H1 (cell line): ENCODE measurements around the gene ZFYVE27. TPM values are rescaled to one million over a fixed set of nuclear protein-coding genes. Genes with fewer than 3 reads are reported as not detected.
A peak's percentile ranks its signal among the peaks of the same experiment; 100 is the strongest.

Experiments
- CTCF ChIA-PET: fragments of 300-600 bp; sonication (Branson Sonifier 250); formaldehyde crosslinking; loops from one replicate; lab custom pipeline; 2021; ENCODE audit not compliant: partially characterized antibody; lab: Charles Lee
- POLR2A ChIA-PET: fragments of 300-600 bp; sonication (Branson Sonifier 250); formaldehyde crosslinking; loops from one replicate; lab custom pipeline; 2021; ENCODE audit warnings: inconsistent platforms; ENCODE audit not compliant: partially characterized antibody; lab: Charles Lee
- DNase-seq, 2 experiments: peaks; one replicate each; pipeline versions ENCODE4 v3.0.0 to v3.0.0-alpha.2; 2010 to 2022; ENCODE audit warnings: low spot score in 2 of 2, low read depth in 1 of 2, mixed read lengths in 1 of 2
- FAIRE-seq: peaks from 2 replicates; lab custom pipeline; 2011; peaks lifted over from hg19 to GRCh38; lab: Jason Lieb, UNC
- H2AFZ ChIP-seq: 2 replicates; pipeline ENCODE4 v1.8.1; 2012; ENCODE audit warnings: low read length, inconsistent platforms
- H2AK5ac ChIP-seq: 2 replicates; pipeline ENCODE4 v1.6.1; 2013; ENCODE audit warnings: low read depth, low read length
- H2BK120ac ChIP-seq: replicated peaks from 2 replicates; pipeline ENCODE3; 2013; ENCODE audit warnings: low read depth, low read length, inconsistent platforms
- H2BK12ac ChIP-seq: 2 replicates; pipeline ENCODE4 v1.6.1; 2013; ENCODE audit warnings: low read depth, low read length
- H2BK15ac ChIP-seq: 2 replicates; pipeline ENCODE4 v1.6.1; 2013; ENCODE audit warnings: low read length
- H2BK20ac ChIP-seq: 2 replicates; pipeline ENCODE4 v1.6.1; 2013; ENCODE audit warnings: low read length
- H2BK5ac ChIP-seq: 2 replicates; pipeline ENCODE4 v1.6.1; 2013; ENCODE audit warnings: low read depth, low read length
- H3K14ac ChIP-seq: 2 replicates; pipeline ENCODE4 v1.6.1; 2013; ENCODE audit warnings: inconsistent platforms; ENCODE audit not compliant: insufficient read length
- H3K18ac ChIP-seq: 2 replicates; pipeline ENCODE4 v1.6.1; 2013; ENCODE audit warnings: low read length; ENCODE audit errors: extremely low read depth
- H3K23ac ChIP-seq: 2 replicates; pipeline ENCODE4 v1.6.1; 2013; ENCODE audit warnings: inconsistent platforms; ENCODE audit not compliant: insufficient read length
- H3K23me2 ChIP-seq: 2 replicates; pipeline ENCODE4 v1.6.1; 2013; ENCODE audit warnings: low read depth, low read length
- H3K27ac ChIP-seq: 2 replicates; pipeline ENCODE4 v1.6.1; 2011; ENCODE audit warnings: low read depth, low read length, inconsistent platforms
- H3K27me3 ChIP-seq, 4 experiments: replicated peaks in 1 of 4; 1 replicate in 1 of 4; 2 replicates in 3 of 4; pipeline versions ENCODE4 v1.6.1 to v1.8.1; 2011 to 2013; ENCODE audit warnings: low read length in 3 of 4, mild to moderate bottlenecking in 3 of 4, inconsistent platforms in 2 of 4, mixed read lengths in 2 of 4, moderate library complexity in 1 of 4; ENCODE audit not compliant: control insufficient read depth in 3 of 4, insufficient read depth in 3 of 4; ENCODE audit errors: extremely low read depth in 1 of 4
- H3K36me3 ChIP-seq, 4 experiments: 2 replicates each; pipeline versions ENCODE4 v1.6.1 to v1.8.1; 2011 to 2013; ENCODE audit warnings: mild to moderate bottlenecking in 4 of 4, low read length in 3 of 4, moderate library complexity in 2 of 4, control low read depth in 1 of 4, inconsistent platforms in 1 of 4; ENCODE audit not compliant: insufficient read depth in 4 of 4, control insufficient read depth in 2 of 4
- H3K4ac ChIP-seq: replicated peaks from 2 replicates; pipeline ENCODE3; 2013; ENCODE audit warnings: low read length, low read depth, mixed read lengths, inconsistent platforms; ENCODE audit not compliant: insufficient read length
- H3K4me1 ChIP-seq, 4 experiments: replicated peaks in 1 of 4; 1 replicate in 1 of 4; 2 replicates in 3 of 4; pipeline versions ENCODE4 v1.6.1 to v1.8.1; 2011 to 2013; ENCODE audit warnings: low read length in 3 of 4, inconsistent platforms in 2 of 4, mixed read lengths in 1 of 4; ENCODE audit not compliant: insufficient read depth in 4 of 4, control insufficient read depth in 3 of 4
- H3K4me2 ChIP-seq, 2 experiments: 2 replicates each; pipeline versions ENCODE4 v1.6.1 to v1.8.1; 2011 to 2013; ENCODE audit warnings: low read depth in 2 of 2, low read length in 2 of 2, control low read depth in 1 of 2, inconsistent platforms in 1 of 2, mild to moderate bottlenecking in 1 of 2; ENCODE audit not compliant: insufficient read depth in 1 of 2
- H3K4me3 ChIP-seq, 4 experiments: fragments of 200-600, 300-600 bp in 1 of 4; sonication (generic), shearing (Covaris generic), sonication (Bioruptor Twin) in 1 of 4; 2 replicates each; pipeline versions ENCODE4 v1.5.1 to v1.8.1; 2011 to 2016; ENCODE audit warnings: low read length in 4 of 4, low read depth in 3 of 4, control low read depth in 2 of 4, inconsistent platforms in 2 of 4, mild to moderate bottlenecking in 2 of 4, mixed read lengths in 1 of 4, moderate library complexity in 1 of 4; ENCODE audit not compliant: insufficient read depth in 2 of 4; ENCODE audit errors: extremely low read depth in 1 of 4
- H3K56ac ChIP-seq: replicated peaks from 2 replicates; pipeline ENCODE3; 2013; ENCODE audit warnings: low read depth, mild to moderate bottlenecking, mixed read lengths, low read length, inconsistent platforms; ENCODE audit not compliant: insufficient read length
- H3K79me1 ChIP-seq: 2 replicates; pipeline ENCODE4 v1.6.1; 2013; ENCODE audit warnings: low read depth, low read length, control low read depth
- H3K79me2 ChIP-seq, 2 experiments: 2 replicates each; pipeline versions ENCODE4 v1.6.1 to v1.8.1; 2012 to 2013; ENCODE audit warnings: low read length in 2 of 2, mild to moderate bottlenecking in 2 of 2, inconsistent platforms in 1 of 2; ENCODE audit not compliant: insufficient read depth in 2 of 2, control insufficient read depth in 1 of 2
- H3K9ac ChIP-seq, 4 experiments: replicated peaks in 1 of 4; 1 replicate in 1 of 4; 2 replicates in 3 of 4; pipeline versions ENCODE4 v1.6.1 to v1.8.1; 2011 to 2013; ENCODE audit warnings: low read depth in 3 of 4, low read length in 3 of 4, control low read depth in 2 of 4, mild to moderate bottlenecking in 2 of 4, moderate library complexity in 2 of 4, inconsistent platforms in 1 of 4; ENCODE audit errors: extremely low read depth in 1 of 4
- H3K9me3 ChIP-seq, 2 experiments: 2 replicates each; pipeline versions ENCODE4 v1.6.1 to v1.8.1; 2012 to 2013; ENCODE audit warnings: mild to moderate bottlenecking in 2 of 2, moderate library complexity in 2 of 2, control low read depth in 1 of 2, inconsistent platforms in 1 of 2, low read depth in 1 of 2, low read length in 1 of 2, mixed read lengths in 1 of 2; ENCODE audit not compliant: insufficient read depth in 2 of 2
- H4K20me1 ChIP-seq, 2 experiments: replicated peaks in 1 of 2; 2 replicates each; pipeline versions ENCODE3 to v1.8.1; 2011 to 2013; ENCODE audit warnings: inconsistent platforms in 2 of 2, low read length in 2 of 2, mild to moderate bottlenecking in 1 of 2; ENCODE audit not compliant: insufficient read depth in 2 of 2, control insufficient read depth in 1 of 2
- H4K5ac ChIP-seq: 2 replicates; pipeline ENCODE4 v1.6.1; 2013; ENCODE audit warnings: low read length, low read depth, mixed read lengths, inconsistent platforms; ENCODE audit not compliant: insufficient read length
- H4K8ac ChIP-seq: 2 replicates; pipeline ENCODE4 v1.8.0; 2013; ENCODE audit warnings: mild to moderate bottlenecking, moderate library complexity, low read length, inconsistent platforms; ENCODE audit not compliant: insufficient read depth; ENCODE audit errors: extremely low read depth
- H4K91ac ChIP-seq: replicated peaks from 2 replicates; pipeline ENCODE3; 2013; ENCODE audit warnings: low read length, mixed read lengths, inconsistent platforms; ENCODE audit not compliant: insufficient read length
- BACH1 ChIP-seq: IDR thresholded peaks from 2 replicates; pipeline ENCODE4 v1.6.1; 2012; ENCODE audit warnings: low read length, improper control_type of control experiment
- CREB1 ChIP-seq: IDR thresholded peaks from 2 replicates; pipeline ENCODE4 v1.6.1; 2012; ENCODE audit warnings: inconsistent platforms
- E2F6 ChIP-seq: IDR thresholded peaks from 2 replicates; pipeline ENCODE4 v1.6.1; 2012; ENCODE audit warnings: inconsistent platforms
- EZH2 ChIP-seq: fragments of 200-600 bp; sonication (generic); IDR thresholded peaks from 2 replicates; pipeline ENCODE4 v1.7.1; 2012; ENCODE audit warnings: low read depth, mild to moderate bottlenecking, moderate library complexity, low read length, inconsistent platforms; ENCODE audit not compliant: severe bottlenecking
- JUND ChIP-seq: IDR thresholded peaks from 2 replicates; pipeline ENCODE4 v1.6.1; 2011; ENCODE audit warnings: mild to moderate bottlenecking, improper control_type of control experiment, low read length
- RFX5 ChIP-seq: IDR thresholded peaks from 2 replicates; pipeline ENCODE4 v1.6.1; 2011; ENCODE audit warnings: low read depth, low read length, improper control_type of control experiment, borderline replicate concordance
- RXRA ChIP-seq: IDR thresholded peaks from 2 replicates; pipeline ENCODE4 v1.6.1; 2011; ENCODE audit warnings: low read depth, mild to moderate bottlenecking, low read length, moderate library complexity; ENCODE audit not compliant: insufficient read depth
- SP1 ChIP-seq: IDR thresholded peaks from 2 replicates; pipeline ENCODE4 v1.6.1; 2011; ENCODE audit warnings: low read depth, low read length
- SP2 ChIP-seq: IDR thresholded peaks from 2 replicates; pipeline ENCODE4 v1.6.1; 2012; ENCODE audit warnings: mild to moderate bottlenecking, low read length, inconsistent platforms
- SUZ12 ChIP-seq: fragments of 200-600 bp; sonication (generic); IDR thresholded peaks from 2 replicates; pipeline ENCODE4 v1.6.1; 2012; ENCODE audit warnings: mild to moderate bottlenecking, inconsistent platforms, low read length, moderate library complexity, mixed read lengths
- TEAD4 ChIP-seq: IDR thresholded peaks from 2 replicates; pipeline ENCODE4 v1.6.1; 2012; ENCODE audit warnings: low read depth, low read length, inconsistent platforms, mixed read lengths
- WGBS, 2 experiments: shearing (Covaris generic) in 1 of 2; methylation state at CpG; one replicate each; pipeline versions ENCODE4 v1.1.6 to v1.1.7; 2013 to 2015; ENCODE audit warnings: low lambda C conversion rate in 2 of 2, mixed read lengths in 2 of 2, inconsistent platforms in 1 of 2, low coverage in 1 of 2, missing lambda C conversion rate in 1 of 2; ENCODE audit not compliant: insufficient replicate concordance in 2 of 2, insufficient coverage in 1 of 2, insufficient read length in 1 of 2; ENCODE audit errors: extremely low coverage in 1 of 2, missing lambda C conversion rate in 1 of 2; 5-methylcytosine and 5-hydroxymethylcytosine counted together
- polyA plus RNA-seq, 7 experiments: library from polyadenylated mRNA; depleted of rRNA in 3 of 7; stranded (reverse) in 5 of 7; unstranded in 2 of 7; fragments of >200 nt in 5 of 7; fragments of 200-250 nt in 2 of 7; gene quantifications; 1 replicate in 5 of 7; 2 replicates in 1 of 7; 4 replicates in 1 of 7; pipeline versions ENCODE4 v1.2.1 to v1.2.3, GENCODE V29; 2011 to 2013; ENCODE audit warnings: missing spikeins in 2 of 7, mixed read lengths in 2 of 7
- total RNA-seq: library from RNA; stranded (reverse); fragmentation: NEBNext Ultra II Directional; extraction: Animal tissue kit (Norgen Biotek cat#: 25700); gene quantifications from 2 replicates; pipeline ENCODE4 v1.2.1, GENCODE V29; 2021

The ZFYVE27 gene
- total and polyA plus RNA-seq, 2 of the 8 experiments (the other 6 are each of a cell fraction or from before 2014, with no cell fraction given) = 16.6 to 19.8 TPM

GRCh38 chr10:97708976-97709946 is 27.7 kb upstream of the ZFYVE27 start:
- Histone ChIP-seq H3K4me3 (no peak overlapping the region; a peak in 1 of 8 replicates), H3K27me3 (no peaks in the 10 kb centered on the region), H2BK15ac (no peak overlapping the region), H4K8ac (no peak overlapping the region), H3K79me1 (no peaks in the 10 kb centered on the region), H3K9me3 (no peaks in the 10 kb centered on the region), H3K9ac (no peak overlapping the region), H2BK12ac (no peak overlapping the region), H3K18ac (no peak overlapping the region), H2BK5ac (no peak overlapping the region), H3K27ac (no peak overlapping the region), H2BK20ac (no peak overlapping the region), H2AK5ac (no peak overlapping the region), H3K14ac (no peak overlapping the region), H2AFZ (peak overlapping the region; percentile 84), H4K20me1 (no peaks in the 10 kb centered on the region), H3K23me2 (peaks cover 12% of the 10 kb centered on the region), H3K4ac (no peak overlapping the region), H3K79me2 (no peaks in the 10 kb centered on the region), H3K56ac (no peak overlapping the region), H2BK120ac (no peak overlapping the region), H3K36me3 (no peaks in the 10 kb centered on the region), H3K23ac (no peak overlapping the region), H3K4me2 (peak overlapping the region; percentile 24 to 25; a peak in 2 of 4 replicates), H3K4me1 (peaks cover 4 to 8% (median 6%) of the 10 kb centered on the region in 4 experiments; a peak in 6 of 7 replicates), H4K5ac (no peak overlapping the region), H4K91ac (no peak overlapping the region)
- ChIA-PET POLR2A (interaction anchor here (0.6 to 12.5 kb wide), 8 partner anchors 8 to 29 kb away, joined by 3 to 234 read pairs (median 3); partner anchors contain the start of genes AVPI1 and ZFYVE27), CTCF (interaction anchor here (0.5 to 20.9 kb wide), 17 partner anchors 7 to 1243 kb away, joined by 3 to 773 read pairs (median 11); partner anchors contain the start of genes AVPI1, MARVELD1 and ZFYVE27)
- FAIRE-seq = peak; percentile 74
- 48% methylated on average over 18 of the region's 18 CpGs; no CpG with 5 or more reads in 1 of the 2 experiments for WGBS, 2 experiments
- DNase-seq = peak in 1 of 2 experiments; percentile 84
- no peak for TF ChIP-seq CREB1
- no peak for TF ChIP-seq RFX5
- TF ChIP-seq JUND = no peak
- TF ChIP-seq RXRA = no peak
- TF ChIP-seq SUZ12 = no peak
- peak; percentile 17; the same call in 1 of the 2 replicates for TF ChIP-seq SP1
- TF ChIP-seq EZH2 = no peak
- TF ChIP-seq E2F6 = 0 out of 2 replicates have a peak, but pooled peaks have one; percentile 19
- peak; percentile 91 for TF ChIP-seq TEAD4
- no peak for TF ChIP-seq SP2
- no peak for TF ChIP-seq BACH1
